GM21367 (cell line): ENCODE measurements around the gene KLF11.

Source experiments
- ATAC-seq: cut with Tn5 transposase; IDR thresholded peaks from one replicate; pipeline ENCODE4 v1.9.1; 2021; ENCODE audit not compliant: unreplicated experiment

Gene KLF11

DNA sequence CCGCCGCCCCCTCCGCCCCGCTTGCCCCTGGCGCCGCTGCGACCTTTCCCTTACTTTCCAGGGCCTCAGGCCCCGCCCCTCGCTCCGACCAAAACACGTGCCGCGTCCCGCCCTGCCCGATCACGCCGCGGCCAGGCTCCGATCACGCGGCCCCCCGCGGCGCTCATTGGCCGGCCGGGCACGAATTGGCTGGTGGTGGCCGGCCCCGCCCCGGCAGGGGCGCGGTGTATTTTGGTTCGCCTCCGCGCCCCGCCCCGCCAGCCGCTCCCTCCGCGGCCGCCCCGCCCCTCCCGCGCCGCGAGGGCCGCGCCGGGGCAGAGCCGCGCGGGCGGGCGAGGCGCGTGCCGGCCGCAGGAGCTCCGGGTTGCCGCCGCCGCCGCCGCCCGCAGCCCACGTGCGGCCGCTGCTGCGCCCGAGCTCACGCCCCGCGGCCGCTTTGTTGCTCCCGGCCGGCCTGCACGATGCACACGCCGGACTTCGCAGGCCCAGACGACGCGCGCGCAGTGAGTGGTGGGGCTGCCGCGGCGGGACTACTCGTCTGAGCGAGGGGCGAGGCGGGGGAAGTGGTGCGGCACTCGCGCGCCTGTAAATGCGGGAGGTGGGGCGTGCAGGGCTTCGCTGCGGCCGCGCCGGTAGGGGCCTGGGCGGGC is at the start of gene KLF11:
KLF11 (plus strand) TSS at position 295 of the 650 bp plus-strand sequence; CDS start at position 462, 167 bp downstream.
- ATAC-seq: peak; percentile 38

DNA sequence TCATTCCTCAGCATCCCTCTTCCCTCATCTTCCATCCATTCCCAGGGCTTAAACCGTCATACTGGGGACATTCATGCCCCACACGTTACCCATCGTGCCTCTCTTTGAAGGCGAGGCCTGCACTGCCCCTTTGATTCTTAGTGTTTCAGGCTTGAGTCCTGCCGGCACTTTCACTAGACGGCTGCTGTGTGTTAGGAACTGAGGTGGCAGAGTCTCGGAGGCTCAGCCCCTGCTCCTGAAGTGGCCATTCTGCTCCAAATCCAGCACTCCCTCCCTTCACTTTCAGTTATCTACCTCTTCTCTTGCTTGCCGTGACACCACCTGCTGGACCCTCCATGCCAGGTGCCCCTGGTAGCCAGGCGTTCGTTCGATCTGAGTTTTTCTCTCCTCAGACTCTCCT is 48.9 kb upstream of the KLF11 start:
- ATAC-seq: no peak

GRCh38 chr2:9995059-9995458 is 48.3 kb upstream of the KLF11 start:
- no peak for ATAC-seq

- no peak for ATAC-seq
These were observed 47.0 kb upstream of the KLF11 start for GRCh38 chr2:9996321-9996720.

DNA sequence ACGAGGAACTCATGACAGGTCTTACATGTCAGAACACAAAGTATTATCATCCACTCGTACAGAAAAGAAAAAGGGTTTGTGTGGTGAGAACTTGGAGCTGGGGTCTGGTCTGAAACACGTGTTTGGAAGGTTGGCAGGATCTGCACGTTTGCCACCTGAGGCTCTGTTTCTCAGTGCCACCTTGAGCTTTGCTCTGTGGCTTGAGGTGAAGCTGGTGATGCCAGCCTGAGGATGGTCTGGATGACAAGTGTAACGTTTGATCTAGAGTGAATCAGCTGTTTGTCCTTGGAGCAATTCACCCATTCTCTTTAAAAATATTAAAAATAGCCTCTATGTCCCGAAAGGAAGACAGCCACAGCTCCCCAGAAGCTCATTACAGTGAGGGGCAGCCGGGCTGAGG is 45.4 kb upstream of the KLF11 start:
- ATAC-seq: no peak

DNA sequence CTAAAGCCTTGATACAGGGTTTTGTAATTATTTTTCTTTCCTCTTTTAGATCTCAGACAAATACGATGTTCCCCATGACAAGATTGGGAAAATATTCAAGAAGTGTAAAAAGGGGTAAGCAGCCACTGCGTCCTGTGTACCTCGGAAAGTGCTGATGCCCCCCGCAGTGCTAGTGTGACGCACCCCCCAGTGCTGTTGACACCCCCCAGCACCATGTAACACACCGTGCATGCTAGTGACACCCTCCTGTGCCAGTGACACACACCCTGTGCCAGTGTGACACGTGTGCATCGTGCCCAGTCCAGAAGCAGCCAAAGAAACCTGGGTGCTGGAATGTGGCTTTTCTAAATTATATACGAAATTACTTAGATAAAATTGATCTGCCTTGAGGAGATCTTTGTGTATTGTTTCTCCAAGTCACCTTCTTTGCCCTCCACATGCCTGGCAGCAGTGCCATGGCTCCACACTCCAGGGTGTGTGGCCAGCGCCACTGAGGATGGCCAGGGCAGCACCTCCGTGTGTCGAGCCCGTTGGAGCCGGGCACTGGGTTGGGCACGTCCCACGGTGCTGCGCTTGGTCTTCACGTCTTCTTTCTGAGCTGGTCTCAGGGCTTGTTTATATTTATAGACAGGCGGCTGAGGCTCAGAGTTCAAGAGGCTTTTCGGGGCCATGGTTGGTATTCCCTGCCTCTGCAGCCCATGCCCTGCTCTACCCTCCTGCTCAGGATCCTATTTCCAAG is 44.3 kb upstream of the KLF11 start:
- ATAC-seq: no peak

DNA sequence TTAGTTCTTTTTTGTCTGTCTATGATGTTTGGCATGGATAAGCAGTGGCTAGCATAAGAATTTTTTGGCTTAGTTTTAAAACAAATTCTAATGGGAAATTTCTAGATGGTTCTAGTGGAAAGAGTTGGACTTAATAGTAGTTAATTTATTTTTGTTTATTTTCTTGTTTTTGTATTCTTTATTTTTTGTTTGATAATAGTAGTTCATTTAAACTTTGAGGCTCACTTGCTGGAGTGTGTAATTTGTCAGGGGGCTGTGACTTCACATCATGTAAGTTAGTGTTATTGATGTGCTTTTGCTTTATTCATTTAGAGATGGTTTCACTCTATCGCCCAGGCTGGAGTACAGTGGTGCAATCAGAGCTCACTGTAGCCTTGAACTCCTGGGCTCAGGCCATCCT is 43.7 kb upstream of the KLF11 start:
- ATAC-seq: no peak

DNA sequence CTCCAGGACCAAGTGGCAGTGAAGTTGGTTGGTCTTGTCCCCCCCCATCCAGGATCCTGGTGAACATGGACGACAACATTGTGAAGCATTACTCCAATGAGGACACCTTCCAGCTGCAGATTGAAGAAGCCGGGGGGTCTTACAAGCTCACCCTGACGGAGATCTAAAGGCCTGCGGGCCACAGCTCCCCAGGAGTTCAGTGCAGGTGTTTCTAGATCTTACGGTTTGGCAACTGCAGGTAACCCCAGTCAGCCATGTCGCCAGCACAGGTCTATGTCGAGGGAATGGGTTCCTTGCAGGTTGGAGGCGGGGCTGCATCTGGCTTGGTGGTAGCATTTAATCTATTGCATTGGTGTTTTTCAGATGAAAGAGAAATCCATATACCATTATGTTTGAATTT is 42.8 kb upstream of the KLF11 start:
- no peak for ATAC-seq

DNA sequence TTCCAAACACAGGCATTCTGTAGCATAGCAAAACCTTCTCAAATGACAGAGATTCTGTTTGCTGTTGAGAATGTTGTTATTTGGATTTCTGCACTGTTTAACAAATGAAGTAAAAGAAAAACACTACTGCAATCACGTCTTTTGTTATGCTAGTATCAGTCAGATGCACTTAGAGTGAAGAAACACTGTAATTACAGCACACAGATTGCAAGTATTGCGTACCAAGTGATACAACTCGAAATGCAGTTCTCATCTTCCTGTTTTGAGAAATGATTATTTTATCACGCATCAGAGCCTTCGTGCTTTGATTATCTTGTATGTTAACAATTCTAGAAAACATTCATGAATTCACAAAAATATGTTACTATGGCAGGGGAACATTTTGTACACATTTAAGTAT is 41.8 kb upstream of the KLF11 start:
- ATAC-seq: no peak

DNA sequence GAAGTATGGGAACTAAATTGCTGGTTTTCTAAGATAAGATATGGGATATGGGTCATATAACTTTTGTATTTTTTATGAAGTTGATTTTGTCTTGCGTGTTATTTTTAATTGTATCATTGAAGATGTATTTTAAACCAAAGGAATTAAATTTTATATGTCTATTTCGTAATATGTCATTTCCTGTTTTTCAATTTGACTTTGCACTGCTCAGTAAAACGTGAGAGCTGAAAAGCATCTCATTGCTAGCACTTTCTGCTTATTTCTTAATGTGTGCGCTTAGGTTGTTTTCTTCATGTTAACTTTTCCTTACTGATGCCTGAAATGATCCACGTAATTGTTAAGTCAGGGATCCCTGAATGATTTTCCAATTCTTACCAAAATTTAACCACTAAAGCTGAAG is 41.2 kb upstream of the KLF11 start:
- ATAC-seq: no peak

GRCh38 chr2:10002681-10003080 is 40.7 kb upstream of the KLF11 start:
- no peak for ATAC-seq

- ATAC-seq: no peak
These were observed 39.9 kb upstream of the KLF11 start for GRCh38 chr2:10003206-10004125.

DNA sequence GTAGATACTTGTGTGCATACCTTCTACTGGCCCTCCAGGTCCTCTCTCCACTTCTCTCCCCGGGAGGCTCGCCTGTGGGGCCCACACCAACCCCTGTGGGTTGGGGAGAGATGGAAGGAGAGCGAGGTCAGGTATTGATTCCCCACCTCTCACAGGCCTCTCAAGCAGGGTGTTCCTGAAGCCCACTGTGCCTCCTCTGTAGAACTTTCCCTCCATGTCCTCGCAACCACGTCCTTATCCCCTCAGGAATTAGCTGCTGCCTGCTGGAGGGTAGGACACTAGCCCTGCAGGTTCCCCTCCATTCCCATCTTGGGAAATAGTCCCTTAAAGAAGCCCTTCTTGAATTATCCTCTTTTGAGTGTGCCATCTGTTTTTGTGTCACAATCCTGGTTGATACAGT is 38.9 kb upstream of the KLF11 start:
- ATAC-seq: no peak

DNA sequence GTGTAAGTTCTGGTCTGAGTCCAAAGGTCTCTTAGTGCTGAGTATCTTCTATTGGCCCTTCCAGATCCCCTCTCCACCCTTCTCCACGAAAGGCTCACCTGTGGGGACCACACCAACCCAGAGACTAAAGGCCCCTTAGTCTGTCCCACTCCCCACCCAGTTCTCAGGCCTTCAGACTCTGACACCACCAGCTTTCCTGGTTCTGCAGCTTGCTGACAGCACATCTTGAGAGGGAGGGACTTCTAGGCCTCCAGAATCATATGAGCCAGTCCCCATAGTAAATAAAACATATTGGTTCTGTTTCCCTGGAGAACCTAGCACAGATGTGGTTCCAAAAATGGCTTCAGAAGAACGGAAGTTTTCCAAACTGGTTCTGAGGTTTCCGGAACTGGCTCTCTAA is 38.5 kb upstream of the KLF11 start:
- ATAC-seq: no peak

GRCh38 chr2:10005461-10006235 is 37.7 kb upstream of the KLF11 start:
- no peak for ATAC-seq

GRCh38 chr2:10006236-10007161 is 36.9 kb upstream of the KLF11 start:
- no peak for ATAC-seq

GRCh38 chr2:10007435-10007834 is 35.9 kb upstream of the KLF11 start:
- ATAC-seq: no peak

DNA sequence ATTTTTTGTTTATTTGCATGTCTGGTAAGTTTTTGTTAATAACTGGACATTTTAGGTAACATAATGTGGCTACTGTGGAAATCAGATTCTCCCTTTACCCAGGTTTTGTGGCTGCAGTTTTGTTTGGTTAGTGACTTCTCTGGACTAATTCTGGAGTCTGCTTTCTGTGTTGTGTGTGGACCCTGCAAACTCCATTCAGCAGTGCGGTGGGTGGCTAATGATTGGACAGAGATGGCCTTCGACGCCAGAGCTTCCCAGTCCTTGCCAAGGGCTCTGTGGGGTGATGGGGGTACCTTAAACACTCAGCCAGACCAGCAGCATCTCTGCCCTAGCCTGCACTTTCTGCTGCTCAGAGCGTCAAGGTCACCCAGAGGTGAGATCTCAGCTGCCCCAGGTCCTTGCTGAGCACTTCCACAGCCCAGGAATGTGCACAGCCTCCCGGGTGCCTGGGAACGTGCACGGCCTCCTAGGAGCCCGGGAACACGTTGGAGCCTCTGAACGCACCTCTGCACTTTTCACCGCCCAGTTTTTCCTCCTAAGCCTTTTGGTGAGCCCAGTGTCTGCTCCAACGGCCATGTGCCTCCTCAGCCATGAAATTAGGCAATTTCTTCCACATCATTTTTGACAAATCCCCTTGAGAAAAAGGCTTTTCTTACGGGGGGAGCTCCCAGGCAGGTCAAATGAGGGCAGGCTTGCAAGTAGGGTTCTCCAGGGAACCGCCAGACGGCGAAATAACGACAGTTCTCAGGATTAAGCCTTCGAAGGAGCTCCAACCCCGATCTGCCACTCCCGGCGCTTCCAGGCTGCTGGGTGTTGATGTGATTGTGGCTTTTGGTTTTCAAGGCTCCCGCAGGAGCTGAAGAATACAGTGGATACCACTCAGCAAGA is 35.2 kb upstream of the KLF11 start:
- ATAC-seq: no peak

- ATAC-seq: no peak
These were observed 34.6 kb upstream of the KLF11 start for GRCh38 chr2:10008809-10009176.
